Suprapubic skin (tissue), 4 donors: ENCODE measurements around the gene IYD. TPM values are rescaled to one million over a fixed set of nuclear protein-coding genes. Genes with fewer than 3 reads are reported as not detected.

ENCODE experiments used
- DNase-seq, 2 donors: peaks; one replicate each; pipeline ENCODE4 v3.0.0-alpha.2; 2019; ENCODE audit warnings: low spot score in 2 of 2
- H3K27ac ChIP-seq: fragments of 200-600 bp; sonication (generic); one replicate; pipeline ENCODE4 v1.5.1; 2019
- H3K27me3 ChIP-seq: fragments of 200-600 bp; sonication (generic); one replicate; pipeline ENCODE4 v1.5.1; 2019
- H3K36me3 ChIP-seq: fragments of 200-600 bp; sonication (generic); one replicate; pipeline ENCODE4 v1.5.1; 2019
- H3K4me1 ChIP-seq: fragments of 200-600 bp; sonication (generic); one replicate; pipeline ENCODE4 v1.5.1; 2019
- H3K4me3 ChIP-seq: fragments of 200-600 bp; sonication (generic); one replicate; pipeline ENCODE4 v1.5.1; 2019; ENCODE audit warnings: mild to moderate bottlenecking
- H3K9me3 ChIP-seq: fragments of 200-600 bp; sonication (generic); one replicate; pipeline ENCODE4 v1.5.1; 2019
- EP300 ChIP-seq: sonication (generic); formaldehyde crosslinking; IDR thresholded peaks from one replicate; pipeline ENCODE4 v1.6.1; 2017; ENCODE audit warnings: antibody characterized with exemption
- POLR2A ChIP-seq, 2 donors: fragments of 450-650 bp; IDR thresholded peaks; one replicate each; pipeline ENCODE4 v1.6.1; 2017; ENCODE audit warnings: antibody characterized with exemption in 2 of 2, mild to moderate bottlenecking in 2 of 2, moderate library complexity in 2 of 2
- POLR2AphosphoS5 ChIP-seq, 3 donors: sonication (generic); formaldehyde crosslinking; IDR thresholded peaks; one replicate each; pipeline ENCODE4 v1.6.1; 2017; ENCODE audit warnings: antibody characterized with exemption in 3 of 3
- WGBS: methylation state at CpG from one replicate; pipeline ENCODE4 v1.1.5; 2018; 5-methylcytosine and 5-hydroxymethylcytosine counted together
- total RNA-seq, 4 donors: library from RNA; depleted of rRNA; stranded (reverse); fragments of >200 nt; gene quantifications; one replicate each; pipeline ENCODE4 v1.1.0, GENCODE V29; 2016
- TF ChIP-seq, protein P1 (sequence below), 2 donors: fragments of 200-600 bp in 1 of 2; fragments of 450-650 bp in 1 of 2; sonication (generic) in 1 of 2; IDR thresholded peaks; one replicate each; pipeline ENCODE4 v1.5.1; 2016 to 2019; ENCODE audit warnings: antibody characterized with exemption in 2 of 2, mild to moderate bottlenecking in 1 of 2, moderate library complexity in 1 of 2

IYD gene
- total RNA-seq, 4 donors from 2014 or later = 0.13 to 3.0 (median 1.6) TPM

- no peak for DNase-seq
- TF ChIP-seq, protein P1, sequence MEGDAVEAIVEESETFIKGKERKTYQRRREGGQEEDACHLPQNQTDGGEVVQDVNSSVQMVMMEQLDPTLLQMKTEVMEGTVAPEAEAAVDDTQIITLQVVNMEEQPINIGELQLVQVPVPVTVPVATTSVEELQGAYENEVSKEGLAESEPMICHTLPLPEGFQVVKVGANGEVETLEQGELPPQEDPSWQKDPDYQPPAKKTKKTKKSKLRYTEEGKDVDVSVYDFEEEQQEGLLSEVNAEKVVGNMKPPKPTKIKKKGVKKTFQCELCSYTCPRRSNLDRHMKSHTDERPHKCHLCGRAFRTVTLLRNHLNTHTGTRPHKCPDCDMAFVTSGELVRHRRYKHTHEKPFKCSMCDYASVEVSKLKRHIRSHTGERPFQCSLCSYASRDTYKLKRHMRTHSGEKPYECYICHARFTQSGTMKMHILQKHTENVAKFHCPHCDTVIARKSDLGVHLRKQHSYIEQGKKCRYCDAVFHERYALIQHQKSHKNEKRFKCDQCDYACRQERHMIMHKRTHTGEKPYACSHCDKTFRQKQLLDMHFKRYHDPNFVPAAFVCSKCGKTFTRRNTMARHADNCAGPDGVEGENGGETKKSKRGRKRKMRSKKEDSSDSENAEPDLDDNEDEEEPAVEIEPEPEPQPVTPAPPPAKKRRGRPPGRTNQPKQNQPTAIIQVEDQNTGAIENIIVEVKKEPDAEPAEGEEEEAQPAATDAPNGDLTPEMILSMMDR (IDR thresholded peaks at IDR 0.05) = no peak
- TF ChIP-seq POLR2AphosphoS5 (IDR thresholded peaks at IDR 0.05) (no peak), EP300 (no peak), POLR2A (IDR thresholded peaks at IDR 0.05) (no peak)
- WGBS = 68% methylated on average over 6 of the region's 6 CpGs
- Histone ChIP-seq H3K27me3 (no peaks in the 10 kb centered on the region), H3K4me3 (no peak overlapping the region), H3K27ac (no peak overlapping the region), H3K36me3 (no peaks in the 10 kb centered on the region), H3K4me1 (no peaks in the 10 kb centered on the region), H3K9me3 (no peaks in the 10 kb centered on the region)
These were observed 44.8 kb upstream of the IYD start for GRCh38 chr6:150324044-150324443.

DNA sequence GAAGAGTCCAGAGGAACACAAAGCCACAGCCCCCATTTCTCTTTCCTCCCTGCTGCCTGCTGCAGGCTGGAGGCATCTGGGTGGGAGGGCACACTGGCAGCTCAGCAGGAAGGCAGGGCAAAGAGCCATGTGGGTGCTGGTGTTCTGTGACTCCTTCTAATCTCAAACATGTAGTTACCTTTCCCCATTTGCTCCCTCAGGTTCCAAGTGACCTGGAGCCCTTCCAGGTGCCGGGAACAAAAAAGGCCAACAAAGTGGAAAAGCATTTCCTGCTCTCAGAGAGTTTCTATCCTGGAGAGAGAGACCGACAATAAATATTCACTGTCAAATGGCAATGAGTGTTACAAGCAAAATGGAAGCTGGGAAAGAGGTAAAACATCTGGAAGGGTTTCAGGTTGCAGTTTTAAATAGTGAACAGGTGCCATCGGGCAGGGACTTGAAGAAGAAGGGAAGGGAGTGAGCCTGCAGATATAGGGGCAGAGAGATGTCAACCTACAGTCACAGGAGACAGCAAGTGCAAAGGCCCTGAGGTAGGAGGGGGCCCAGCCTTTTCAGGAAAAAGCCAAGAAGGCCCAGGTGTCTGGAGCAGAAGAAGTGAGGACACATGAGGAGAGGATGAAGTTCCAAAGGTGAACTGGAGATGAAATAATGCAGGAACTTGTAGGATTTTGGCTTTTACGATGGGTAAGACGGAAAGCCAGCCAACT, 43.6 kb upstream of the IYD start:
- Histone ChIP-seq H3K36me3 (no peaks in the 10 kb centered on the region), H3K27me3 (no peaks in the 10 kb centered on the region), H3K4me3 (no peak overlapping the region), H3K27ac (no peak overlapping the region), H3K4me1 (no peaks in the 10 kb centered on the region), H3K9me3 (no peaks in the 10 kb centered on the region)
- 65% methylated on average over 4 of the region's 5 CpGs for WGBS
- TF ChIP-seq POLR2AphosphoS5 (IDR thresholded peaks at IDR 0.05) (no peak), POLR2A (IDR thresholded peaks at IDR 0.05) (no peak), EP300 (no peak)
- TF ChIP-seq, protein P1 (IDR thresholded peaks at IDR 0.05) = no peak
- DNase-seq = no peak

- WGBS = 86% methylated on average over 3 of the region's 5 CpGs
- TF ChIP-seq EP300 (no peak), POLR2AphosphoS5 (IDR thresholded peaks at IDR 0.05) (no peak)
- H3K27ac ChIP-seq = no peak overlapping the region
- H3K4me1 ChIP-seq = no peaks in the 10 kb centered on the region
- DNase-seq = no peak
- no peaks in the 10 kb centered on the region for H3K36me3 ChIP-seq
- H3K4me3 ChIP-seq = no peak overlapping the region
- H3K9me3 ChIP-seq = no peaks in the 10 kb centered on the region
- H3K27me3 ChIP-seq = no peaks in the 10 kb centered on the region
These were observed 41.6 kb upstream of the IYD start for GRCh38 chr6:150327117-150327774.

- Histone ChIP-seq H3K36me3 (no peaks in the 10 kb centered on the region), H3K4me1 (no peaks in the 10 kb centered on the region), H3K4me3 (no peak overlapping the region), H3K9me3 (no peaks in the 10 kb centered on the region), H3K27me3 (no peaks in the 10 kb centered on the region), H3K27ac (no peak overlapping the region)
- TF ChIP-seq POLR2A (IDR thresholded peaks at IDR 0.05) = no peak
- no peak for TF ChIP-seq POLR2AphosphoS5 (IDR thresholded peaks at IDR 0.05)
- TF ChIP-seq, protein P1 (IDR thresholded peaks at IDR 0.05) = no peak
- TF ChIP-seq EP300 = no peak
- no peak for DNase-seq
- 88% methylated on average over 6 of the region's 6 CpGs for WGBS
These were observed 39.9 kb upstream of the IYD start for GRCh38 chr6:150328744-150329405.

DNA sequence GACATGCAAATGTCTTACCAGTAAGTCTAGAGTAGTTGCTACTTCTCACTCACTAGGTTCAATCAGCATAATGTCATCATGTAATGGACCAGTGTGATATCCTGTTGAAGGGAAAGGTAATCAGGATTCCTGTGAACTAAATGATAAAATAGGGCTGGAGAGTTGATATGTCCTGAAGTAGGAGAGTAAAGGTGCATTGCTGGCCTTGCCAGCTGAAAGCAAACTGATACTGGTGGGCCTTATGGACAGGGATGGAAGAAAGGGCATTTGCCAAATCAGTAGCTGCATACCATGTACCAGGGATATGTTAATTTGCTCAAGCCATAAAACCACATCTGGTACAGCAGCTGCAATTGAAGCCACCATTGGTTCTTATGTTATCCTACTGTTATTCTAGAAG, 37.5 kb upstream of the IYD start:
- DNase-seq = no peak
- no peaks in the 10 kb centered on the region for H3K9me3 ChIP-seq
- H3K27me3 ChIP-seq = no peaks in the 10 kb centered on the region
- H3K27ac ChIP-seq = no peak overlapping the region
- H3K36me3 ChIP-seq = no peaks in the 10 kb centered on the region
- no peak overlapping the region for H3K4me3 ChIP-seq
- TF ChIP-seq POLR2A (IDR thresholded peaks at IDR 0.05) (no peak), EP300 (no peak), POLR2AphosphoS5 (IDR thresholded peaks at IDR 0.05) (no peak)
- TF ChIP-seq, protein P1 (IDR thresholded peaks at IDR 0.05) = no peak
- H3K4me1 ChIP-seq = peaks cover 3% of the 10 kb centered on the region
